Stimulated activated CD4-positive, alpha-beta T cell treated with anti-CD3 and anti-CD28 coated beads, Interleukin-1b, Interleukin-23, amount 100 ng/mL, for 24 hours (primary cell): ENCODE measurements around the gene MPRIP.

Source experiments
- DNase-seq, 4 experiments: peaks; one replicate each; pipeline ENCODE4 v3.0.0-alpha.2; 2020; ENCODE audit warnings: low read depth in 4 of 4, low spot score in 1 of 4

MPRIP gene

DNA sequence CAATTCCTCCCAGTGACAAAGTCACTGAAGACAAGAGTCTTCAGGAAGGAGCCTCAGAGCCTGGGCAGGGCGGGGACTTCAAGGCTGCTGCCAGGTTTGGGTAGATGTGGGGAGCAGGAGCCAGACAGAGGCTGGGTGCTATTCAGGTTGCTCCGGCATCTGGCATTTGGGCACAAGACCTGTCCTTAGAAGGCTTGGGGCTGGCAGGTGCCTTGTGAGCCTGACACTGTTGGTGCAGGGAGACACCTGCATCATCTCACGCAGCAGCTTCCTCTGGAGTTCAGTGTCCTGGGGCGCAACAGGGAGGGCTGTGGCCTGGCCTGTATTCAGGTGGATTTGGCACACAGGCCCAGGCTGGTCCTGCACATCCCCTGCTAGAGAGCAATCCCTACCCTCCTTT lies 65.0 kb downstream of the MPRIP start:
- DNase-seq, result no peak

DNA sequence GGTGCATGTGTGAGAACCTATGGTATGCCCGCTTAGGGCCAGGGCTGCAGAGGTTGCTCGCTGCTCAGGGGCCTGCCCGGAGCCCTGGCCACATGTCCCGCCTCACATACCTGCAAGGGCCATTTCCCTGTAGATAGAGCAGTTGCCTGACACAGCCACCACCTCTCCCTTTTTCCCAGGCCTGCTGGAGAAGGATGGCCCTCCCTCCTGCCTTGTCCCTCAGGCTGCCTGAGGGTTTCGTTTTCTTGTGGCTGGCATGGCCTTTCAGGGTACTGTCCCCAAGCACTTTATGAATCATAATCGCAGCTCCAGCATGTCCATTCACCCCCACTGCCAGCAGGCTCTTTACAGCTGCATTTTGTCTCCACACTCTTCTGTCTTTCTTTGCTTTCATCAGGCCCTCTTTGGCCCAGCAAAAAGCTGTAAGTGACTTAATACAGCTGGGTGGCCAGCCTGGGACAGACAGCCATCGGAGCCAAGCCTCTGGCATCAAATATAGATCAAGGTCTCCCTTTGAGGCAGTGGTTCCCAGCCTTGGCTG lies 65.7 kb downstream of the MPRIP start:
- no peak for DNase-seq

DNA sequence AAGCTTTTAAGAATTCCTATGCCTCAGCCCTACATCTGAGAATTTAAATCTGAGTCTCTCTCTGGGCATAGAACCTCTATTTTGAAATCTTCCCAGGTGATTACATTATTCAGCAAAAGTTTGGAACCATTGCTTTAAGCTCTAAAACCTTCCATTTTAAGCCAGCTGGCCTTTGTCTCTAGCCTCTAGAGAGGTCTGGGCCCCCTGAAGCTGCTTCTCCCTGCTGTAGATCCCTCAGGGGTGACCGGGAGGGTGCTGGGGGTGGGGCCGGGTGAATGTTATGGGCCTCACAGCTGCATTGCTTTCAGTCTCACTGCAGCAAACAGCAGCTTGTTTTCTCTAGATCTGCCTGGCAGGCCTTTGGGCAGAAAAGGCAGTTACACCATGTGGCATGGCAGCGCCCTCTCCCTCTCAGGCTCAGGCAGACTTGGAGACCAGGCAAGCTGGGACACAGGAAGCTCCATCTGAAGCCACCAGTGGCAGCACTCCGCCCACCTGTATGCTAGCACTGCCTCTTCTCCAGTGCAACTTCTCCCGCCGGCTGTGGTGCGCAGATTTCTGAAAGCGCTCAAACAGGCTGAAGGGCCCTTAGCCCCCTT lies 66.3 kb downstream of the MPRIP start:
- DNase-seq, result no peak

DNA sequence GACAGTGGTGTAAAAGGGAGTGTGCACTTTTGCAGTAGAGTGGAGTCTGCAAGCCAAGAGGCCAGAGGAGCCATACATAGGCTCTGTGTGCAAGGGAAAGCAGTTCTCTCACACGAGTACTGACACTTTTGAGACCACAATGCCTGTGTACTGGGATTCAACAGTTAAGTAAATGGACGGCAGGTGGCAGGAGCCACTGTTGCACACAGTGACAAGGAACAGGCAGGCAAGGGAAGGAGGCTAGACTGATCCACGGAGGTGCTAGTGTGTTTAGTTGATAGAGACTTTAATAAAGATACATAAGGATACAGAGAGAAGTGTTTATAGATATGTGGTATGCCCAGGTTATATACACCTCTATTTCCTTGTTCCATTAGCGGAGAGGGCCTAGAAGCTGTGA lies 67.0 kb downstream of the MPRIP start:
- DNase-seq, result no peak

DNA sequence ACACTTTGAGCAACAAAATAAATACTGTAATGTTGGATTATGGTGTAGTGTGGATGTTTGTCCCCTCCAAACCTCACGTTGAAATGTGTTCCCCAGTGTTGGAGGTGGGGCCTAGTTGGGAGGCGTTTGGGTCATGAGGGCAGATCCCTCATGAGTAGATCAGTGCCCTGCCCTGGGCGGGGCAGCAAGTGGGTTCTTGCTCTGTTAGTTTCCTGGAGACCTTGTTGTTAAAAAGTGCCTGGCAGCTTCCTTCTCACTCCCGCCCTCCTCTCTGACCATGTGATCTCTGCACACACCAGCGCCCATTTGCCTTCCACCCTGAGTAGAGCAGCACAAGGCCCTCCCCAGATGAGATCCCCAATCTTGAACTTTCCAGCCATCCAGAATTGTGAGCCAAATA lies 67.7 kb downstream of the MPRIP start:
- no peak for DNase-seq

DNA sequence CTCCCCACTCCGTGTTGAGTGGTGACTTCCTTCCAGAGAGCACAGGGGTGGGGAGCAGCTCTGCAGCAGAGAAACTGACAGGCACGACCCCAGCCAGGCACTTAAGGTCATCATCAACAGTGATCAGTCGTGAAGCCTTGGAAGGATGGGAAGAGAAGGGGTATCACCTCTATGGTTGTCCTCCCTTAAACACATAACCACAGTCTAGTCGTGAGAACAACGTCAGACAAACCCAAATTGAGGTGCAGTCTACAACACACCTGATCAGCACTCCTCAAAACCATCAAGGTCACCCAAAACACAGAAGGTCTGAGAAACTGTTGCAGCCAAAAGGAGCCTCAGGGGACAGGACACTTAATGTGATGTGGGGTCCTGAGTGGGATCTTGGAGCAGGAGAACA lies 68.3 kb downstream of the MPRIP start:
- no peak for DNase-seq

DNA sequence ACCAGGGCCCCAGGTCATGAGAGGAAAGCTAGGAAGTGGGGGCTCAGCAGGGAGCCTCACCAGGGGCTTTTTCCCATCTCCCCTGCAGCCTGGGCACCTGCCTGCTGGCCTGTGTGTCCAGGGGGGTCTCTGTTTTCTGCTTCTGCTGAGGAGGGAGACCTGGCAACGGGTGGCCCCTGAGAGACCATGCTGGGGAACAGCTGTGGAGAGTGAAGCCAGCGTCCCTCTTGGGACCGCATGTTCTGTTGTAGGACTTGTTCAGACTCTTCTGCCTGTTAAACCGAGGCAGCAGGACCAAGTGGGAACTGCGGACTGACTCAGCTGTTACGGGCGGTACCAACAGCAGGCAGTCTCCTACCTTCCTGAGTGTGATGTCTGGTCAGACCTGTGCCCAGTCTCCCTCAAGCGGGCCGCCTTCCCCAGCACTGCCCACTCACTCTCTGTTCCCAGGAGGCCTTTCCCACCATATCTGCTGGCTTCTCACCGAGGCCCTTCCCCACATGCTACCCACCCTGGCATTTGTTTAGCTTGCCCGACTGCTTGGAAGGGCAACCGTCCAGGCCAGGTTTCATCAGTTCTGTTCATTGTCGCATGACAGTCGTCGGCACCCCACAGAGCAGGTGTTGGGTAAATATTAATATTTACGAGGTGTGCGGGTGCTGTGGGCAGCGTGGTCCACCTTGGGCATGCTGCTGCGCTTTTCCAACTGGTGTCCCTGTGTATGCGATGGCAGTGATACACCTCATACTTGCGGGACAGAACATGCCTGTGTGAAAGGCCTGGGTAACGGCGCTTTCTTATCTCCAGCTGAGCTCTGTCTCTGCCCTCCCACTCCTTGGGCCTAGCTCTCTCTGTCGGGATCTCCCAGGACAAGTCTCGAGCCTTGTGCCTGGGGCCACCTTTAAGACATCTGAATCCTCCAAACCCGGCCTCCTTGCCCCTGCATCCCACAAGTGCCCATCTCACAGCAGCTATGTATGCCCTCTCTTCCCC lies 69.4 kb downstream of the MPRIP start:
- DNase-seq, result no peak

DNA sequence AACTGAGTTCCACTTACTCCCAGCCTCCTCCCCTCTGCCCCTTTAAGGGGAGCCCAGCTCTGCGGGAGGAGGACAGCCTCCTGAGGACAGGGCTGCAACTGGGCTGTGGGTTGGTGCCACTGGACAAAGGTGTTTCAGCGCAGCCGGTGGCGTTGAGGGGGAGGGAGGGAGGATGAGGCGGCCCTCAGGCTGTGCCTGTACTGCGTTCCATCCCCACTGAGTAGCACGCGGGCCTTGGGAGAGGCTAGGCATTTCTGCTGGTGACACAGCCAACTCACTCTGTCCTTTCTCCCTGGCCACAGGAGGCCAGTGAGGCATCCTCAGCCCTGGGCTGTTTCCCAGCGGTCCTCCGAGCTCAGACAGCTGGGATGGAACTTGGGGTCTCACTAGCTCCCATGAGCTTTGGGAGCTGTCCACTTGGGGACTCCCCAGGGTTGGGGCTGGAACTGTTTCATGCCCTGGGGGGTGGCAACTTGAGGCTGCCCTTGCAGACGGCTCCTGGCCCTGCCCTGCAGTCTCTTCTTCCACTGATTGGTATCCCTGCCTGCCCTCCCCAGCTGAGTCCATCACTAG lies 70.5 kb downstream of the MPRIP start:
- no peak for DNase-seq

DNA sequence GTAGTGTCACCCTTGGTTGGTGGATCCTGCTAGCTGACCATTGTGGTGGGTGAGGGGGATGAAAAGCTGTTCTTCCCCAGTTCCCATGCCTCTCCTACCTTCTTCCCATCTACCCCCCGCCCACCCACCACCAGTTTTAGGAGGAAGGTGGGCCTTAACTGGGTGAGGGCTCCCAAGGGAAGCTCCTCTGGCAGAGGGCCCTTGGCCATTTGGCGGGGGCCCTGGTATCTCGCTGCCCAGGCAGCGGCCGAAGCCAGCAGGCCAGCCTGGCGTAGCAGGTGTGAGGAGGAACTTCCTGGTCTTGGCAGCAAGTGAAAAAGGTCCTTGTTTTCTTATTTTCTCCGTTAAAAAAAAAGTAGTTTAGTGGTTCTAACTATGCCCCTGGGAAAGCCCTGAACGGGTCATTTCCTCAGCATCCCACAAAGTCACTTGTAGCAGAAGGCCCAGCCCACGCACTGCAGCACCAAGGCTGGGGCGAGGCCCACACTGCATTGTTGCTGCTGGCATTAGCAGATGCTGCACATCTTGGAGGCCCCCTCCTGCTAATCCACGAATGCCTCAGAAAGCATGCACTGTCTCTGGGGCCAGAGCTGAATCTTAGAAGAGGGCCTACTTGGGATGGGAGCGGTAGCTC lies 72.5 kb downstream of the MPRIP start:
- no peak for DNase-seq

DNA sequence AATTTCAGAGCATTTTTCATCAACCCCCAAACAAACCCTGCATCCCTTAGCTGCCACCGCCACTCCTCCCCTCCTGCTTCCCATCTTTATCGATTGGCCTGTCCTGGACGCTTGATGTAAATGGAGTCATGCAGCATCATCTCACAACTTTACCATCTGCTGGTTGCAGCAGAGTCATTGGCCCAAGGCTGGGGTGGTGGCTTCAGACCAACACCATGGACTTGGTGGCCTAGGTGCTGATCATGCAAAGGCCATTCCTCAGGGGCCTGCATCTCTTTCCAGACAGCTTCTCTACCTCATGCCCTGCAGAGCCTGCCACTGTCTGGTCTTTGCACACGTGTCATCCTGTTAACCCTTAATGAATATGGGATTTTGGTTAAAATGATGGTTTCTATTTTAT lies 73.4 kb downstream of the MPRIP start:
- no peak for DNase-seq

DNA sequence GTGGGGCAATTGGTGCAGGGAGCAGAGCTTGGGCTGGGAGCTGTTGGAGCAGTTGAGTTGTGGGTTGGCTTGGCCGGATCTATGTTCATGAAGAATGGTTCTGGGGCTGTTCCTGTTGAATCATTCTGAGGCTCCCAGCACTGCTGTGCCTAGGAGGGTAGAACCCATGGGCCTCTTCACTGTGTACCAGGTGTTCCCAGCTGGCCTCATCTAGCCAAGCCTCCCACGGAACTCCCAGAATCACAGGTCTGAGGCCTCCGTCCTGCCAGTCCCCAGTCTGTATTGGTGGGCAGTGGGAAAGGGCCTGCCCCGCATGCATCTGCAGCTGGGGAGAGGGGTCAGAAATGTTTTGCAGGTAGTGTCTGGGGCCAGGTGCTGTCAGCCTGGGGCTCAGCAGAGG lies 74.1 kb downstream of the MPRIP start:
- DNase-seq, result no peak

DNA sequence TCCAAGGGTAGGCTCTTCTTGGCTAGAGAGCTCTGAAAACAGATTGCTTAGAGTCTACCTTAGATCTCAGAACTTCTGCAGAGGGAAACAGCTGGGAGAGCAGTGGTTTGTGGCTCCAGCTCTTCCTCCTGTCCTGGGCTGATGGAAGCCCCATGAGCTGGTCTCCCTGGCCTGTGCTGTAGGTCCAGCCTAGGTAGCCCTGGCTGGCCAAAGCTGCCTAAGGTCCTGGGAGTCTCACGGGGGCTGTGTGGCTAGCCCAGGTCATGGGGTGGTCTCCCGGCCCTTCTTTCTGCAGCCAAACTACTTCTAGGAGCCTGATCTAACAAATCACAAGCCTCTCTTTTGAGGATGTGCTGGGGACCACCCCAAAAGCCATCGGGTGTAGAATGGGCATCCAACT lies 75.7 kb downstream of the MPRIP start:
- no peak for DNase-seq

DNA sequence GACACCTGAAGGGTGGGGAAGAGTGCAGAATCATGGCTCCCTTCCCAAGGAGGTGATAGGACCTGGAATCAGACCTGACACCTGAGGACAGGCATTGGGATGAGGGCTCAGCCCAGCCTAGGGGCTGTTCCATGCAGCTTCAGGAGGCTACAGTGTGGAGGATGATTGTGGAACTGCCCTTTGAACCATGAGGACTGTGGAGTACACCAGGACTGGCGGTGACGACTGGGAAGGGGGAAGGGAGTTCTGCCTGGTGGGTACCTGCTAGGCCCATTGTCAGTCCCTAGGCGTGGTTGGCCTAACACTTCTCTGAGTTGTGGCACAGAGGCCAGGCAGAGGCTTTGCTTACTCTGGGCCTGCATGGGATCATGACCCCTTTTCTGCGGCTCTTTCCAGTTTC lies 76.1 kb downstream of the MPRIP start:
- no peak for DNase-seq

DNA sequence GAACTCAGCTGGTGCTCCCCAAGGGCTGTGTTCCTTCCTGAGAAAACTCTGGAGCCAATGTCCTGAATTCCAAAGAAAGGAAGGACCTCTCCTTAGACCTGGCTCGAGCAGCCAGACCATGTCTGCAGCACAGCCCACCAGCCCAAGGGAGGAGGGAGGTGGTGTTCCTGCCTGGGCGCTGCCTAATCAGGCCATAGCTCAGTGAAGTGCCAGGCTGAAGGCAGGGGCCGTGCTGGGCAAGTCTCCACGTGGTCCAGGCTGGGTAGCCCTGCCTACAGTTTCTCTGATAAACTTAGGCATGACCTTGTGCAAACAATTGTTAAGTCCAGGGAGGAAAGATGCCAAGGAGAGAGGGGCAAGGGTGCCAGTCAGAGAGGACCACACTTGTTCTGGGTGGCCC lies 76.8 kb downstream of the MPRIP start:
- no peak for DNase-seq

DNA sequence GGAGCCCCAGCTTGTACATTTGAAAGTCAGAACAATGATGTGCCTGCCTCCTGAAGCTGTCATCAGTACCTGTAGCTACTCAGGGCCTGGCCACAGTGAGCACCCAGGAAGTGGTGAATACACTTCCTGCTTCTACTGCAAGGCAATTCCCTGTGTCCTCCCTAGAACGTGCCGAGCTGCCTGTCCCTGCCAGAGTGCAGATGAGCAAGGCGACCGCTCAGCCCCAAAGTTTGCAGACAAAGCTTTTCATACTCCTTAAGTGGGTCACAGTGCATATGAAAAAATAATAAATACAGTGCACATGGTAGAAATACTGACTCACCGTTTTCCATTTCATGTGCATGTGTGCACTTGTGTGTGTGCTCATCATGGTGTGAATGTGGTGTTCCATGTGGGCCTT lies 77.3 kb downstream of the MPRIP start:
- DNase-seq, result peak; percentile 21 to 57 (median 28)

DNA sequence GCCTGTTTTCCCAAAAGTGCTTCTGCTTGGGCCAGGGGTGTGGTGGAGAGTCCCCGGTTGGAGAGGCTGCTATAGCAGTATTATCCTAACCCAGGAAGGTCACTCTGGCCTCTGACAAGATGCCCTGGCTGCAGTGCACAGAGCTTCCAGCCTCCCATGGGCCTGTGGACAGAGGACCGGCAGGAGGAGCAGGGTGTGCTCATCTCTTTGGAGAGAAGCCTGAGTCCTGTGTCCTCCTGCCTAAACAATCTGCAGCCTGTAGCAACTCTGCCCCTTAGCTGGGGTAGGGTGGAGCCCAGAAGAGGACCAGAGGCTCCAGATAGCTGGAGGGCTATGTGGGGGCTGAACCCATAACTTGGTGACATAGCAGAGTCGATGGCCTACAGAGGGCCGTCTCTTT lies 78.0 kb downstream of the MPRIP start:
- no peak for DNase-seq

DNA sequence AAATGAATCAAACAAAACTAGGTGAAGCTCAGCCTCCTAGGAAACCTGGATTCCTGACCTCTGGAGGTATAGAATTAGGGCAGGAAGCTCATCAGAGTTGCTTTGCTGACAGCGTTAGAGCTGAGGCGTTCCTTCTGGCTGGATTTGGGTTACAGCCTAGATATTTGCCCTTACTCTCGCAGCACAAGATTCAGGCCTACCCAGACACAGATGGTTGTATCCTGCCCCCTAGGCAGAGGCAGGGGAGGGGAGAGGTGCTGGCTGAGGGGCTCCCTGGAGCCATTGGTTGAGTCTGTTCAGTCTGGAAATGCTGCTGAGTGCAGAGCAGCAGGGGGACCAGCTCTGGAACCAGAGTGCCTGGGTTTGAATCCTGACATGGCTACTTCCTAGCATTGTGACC lies 78.4 kb downstream of the MPRIP start:
- no peak for DNase-seq

DNA sequence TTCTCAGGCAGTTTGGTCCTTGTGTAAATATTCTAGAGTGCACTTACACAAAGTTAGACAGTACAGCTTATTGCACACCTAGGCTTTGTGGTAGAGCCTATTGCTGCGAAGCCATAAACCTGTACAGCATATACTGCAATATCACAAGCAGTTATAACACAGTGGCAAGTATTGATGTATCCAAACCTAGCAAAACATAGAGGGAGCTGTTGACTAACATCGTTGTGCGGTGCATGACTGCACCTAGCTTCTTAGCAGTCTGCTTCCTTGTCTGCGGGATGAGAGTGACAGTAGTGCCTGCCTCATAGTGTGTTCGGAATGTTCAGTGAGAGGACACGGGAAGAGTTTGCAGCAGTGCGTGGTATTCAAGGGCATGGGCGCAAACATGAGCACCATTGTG lies 78.9 kb downstream of the MPRIP start:
- no peak for DNase-seq

DNA sequence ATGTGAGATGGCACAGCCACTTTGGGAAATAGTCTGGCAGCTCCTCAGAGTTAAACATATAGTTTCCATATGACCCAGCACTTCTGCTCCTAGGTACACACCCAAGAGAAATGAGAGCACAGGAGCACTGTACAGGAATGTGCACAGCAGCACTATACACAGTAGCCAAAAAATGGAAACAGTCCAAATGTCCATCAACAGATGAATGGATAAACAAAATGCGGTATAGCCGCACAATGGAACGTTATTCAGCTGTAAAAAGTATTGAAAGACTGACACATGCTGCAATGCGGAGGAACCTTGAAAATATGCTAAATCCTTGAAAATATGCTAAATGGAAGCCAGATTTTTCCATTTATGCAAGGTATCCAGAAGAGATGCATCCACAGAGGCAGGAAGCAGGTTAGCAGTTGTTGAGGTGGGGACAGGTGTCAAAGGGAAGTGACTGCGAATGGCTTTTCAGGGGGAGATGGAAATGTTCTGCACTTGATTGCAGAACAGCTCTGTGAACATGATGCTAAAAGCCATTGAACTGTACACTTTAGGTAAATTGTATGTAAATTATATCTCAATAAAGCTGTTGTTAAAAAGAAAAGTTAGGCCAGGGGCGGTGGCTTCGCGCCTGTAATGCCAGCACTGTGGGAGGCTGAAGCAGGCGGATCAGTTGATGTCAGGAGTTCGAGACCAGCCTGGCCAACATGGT lies 80.7 kb downstream of the MPRIP start:
- DNase-seq, result no peak

DNA sequence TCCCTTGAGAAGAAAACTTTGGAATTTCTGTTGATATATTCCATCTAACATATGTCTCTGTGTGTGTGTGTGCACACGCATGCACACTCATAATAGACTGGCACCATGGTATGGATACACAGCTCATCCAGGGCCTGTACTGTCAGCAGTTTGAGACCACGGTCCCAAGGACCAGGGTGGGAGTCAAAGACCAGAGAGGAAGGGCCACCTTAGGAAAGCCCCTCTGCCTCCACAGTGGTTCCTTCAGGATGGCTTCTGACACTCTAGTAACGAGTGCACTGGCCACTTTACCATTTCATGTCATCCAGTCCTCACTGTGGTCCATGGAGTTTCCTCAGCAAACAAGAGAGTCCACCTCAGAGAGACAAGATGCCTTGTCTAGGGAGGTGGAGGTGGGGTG lies 82.1 kb downstream of the MPRIP start:
- no peak for DNase-seq
